ENCODE data around the gene LY6G6D. TPM values are rescaled to one million over a fixed set of nuclear protein-coding genes. Genes with fewer than 3 reads are reported as not detected.

Gene LY6G6D
- total RNA-seq, 1 donor from 2014 or later, result not detected

GRCh38 chr6:31690231-31691077 lies 24.7 kb upstream of the LY6G6D start:
- no peak for TF ChIP-seq CTCF (IDR thresholded peaks at IDR 0.05)
- Mint-ChIP-seq H3K36me3 (ENCODE audit: unreplicated experiment) (peaks cover 34% of the 10 kb centered on the region), H3K4me1 (ENCODE audit: unreplicated experiment) (no peaks in the 10 kb centered on the region), H3K9me3 (ENCODE audit: unreplicated experiment) (no peaks in the 10 kb centered on the region), H3K27ac (ENCODE audit: unreplicated experiment) (no peak overlapping the region), H3K27me3 (ENCODE audit: unreplicated experiment) (no peaks in the 10 kb centered on the region), H3K4me3 (ENCODE audit: unreplicated experiment) (no peak overlapping the region)
- no peak for DNase-seq (ENCODE audit: extremely low spot score, unreplicated experiment)

GRCh38 chr6:31691078-31691463 lies 24.1 kb upstream of the LY6G6D start:
- DNase-seq (ENCODE audit: extremely low spot score, unreplicated experiment), result no peak
- H3K27ac Mint-ChIP-seq (ENCODE audit: unreplicated experiment), result no peak overlapping the region
- peaks cover 30% of the 10 kb centered on the region for H3K36me3 Mint-ChIP-seq (ENCODE audit: unreplicated experiment)

DNA sequence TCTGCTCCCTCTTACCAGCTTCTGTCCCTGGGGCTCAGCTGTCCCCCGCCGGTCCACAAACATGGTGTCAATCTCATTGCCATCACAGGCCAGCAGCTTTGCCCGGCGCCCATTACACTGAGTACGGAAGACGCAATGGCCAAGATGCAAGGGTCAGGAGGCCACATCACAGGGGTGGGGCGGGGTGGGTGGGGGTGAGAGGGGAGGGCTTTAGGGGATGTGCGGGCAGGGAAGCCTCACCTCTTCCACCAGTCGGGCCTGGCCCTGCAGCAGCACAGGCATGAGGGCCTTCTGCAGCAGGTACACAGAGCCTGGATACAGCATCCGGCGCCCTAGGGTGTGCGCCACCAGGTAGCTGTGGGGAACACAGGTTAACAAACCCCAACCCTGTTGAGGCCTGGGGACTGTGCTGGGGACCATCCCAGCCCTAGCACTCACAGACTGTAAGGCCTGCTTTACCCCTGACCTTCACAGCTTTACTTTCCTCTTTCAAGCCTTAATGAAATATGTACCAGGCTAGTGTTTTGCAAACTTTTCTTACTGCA lies 23.5 kb upstream of the LY6G6D start:
- Mint-ChIP-seq H3K27me3 (ENCODE audit: unreplicated experiment) (no peaks in the 10 kb centered on the region), H3K4me3 (ENCODE audit: unreplicated experiment) (no peak overlapping the region), H3K27ac (ENCODE audit: unreplicated experiment) (no peak overlapping the region), H3K4me1 (ENCODE audit: unreplicated experiment) (no peaks in the 10 kb centered on the region), H3K36me3 (ENCODE audit: unreplicated experiment) (peaks cover 29% of the 10 kb centered on the region), H3K9me3 (ENCODE audit: unreplicated experiment) (no peaks in the 10 kb centered on the region)
- no peak for TF ChIP-seq CTCF (IDR thresholded peaks at IDR 0.05)
- no peak for DNase-seq (ENCODE audit: extremely low spot score, unreplicated experiment)

More at GRCh38 chr6:31691078-31691463, 24.1 kb upstream of the LY6G6D start:
- Mint-ChIP-seq H3K4me1 (ENCODE audit: unreplicated experiment) (no peaks in the 10 kb centered on the region), H3K4me3 (ENCODE audit: unreplicated experiment) (no peak overlapping the region), H3K9me3 (ENCODE audit: unreplicated experiment) (no peaks in the 10 kb centered on the region), H3K27me3 (ENCODE audit: unreplicated experiment) (no peaks in the 10 kb centered on the region)
- TF ChIP-seq CTCF (IDR thresholded peaks at IDR 0.05), result no peak

DNA sequence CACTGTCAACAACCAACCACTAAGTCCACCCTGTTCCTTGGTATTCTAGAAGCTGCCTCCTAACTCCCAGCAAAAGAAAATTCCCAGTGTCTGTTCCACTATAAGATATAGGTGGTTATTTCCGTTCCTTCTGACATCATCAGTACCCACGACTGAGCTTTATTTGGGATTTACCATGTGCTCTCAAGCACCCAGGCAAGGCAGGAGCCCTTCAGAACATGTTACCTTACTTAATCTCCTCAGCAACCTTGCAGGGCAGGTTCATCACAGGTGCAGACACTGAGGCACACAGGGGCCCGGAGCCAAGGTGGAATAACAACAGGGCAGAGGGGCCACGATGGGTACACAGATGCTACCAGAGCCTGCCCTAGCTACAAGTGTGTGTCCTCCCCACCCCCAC lies 22.8 kb upstream of the LY6G6D start:
- no peak for DNase-seq (ENCODE audit: extremely low spot score, unreplicated experiment)
- Mint-ChIP-seq H3K27me3 (ENCODE audit: unreplicated experiment) (no peaks in the 10 kb centered on the region), H3K9me3 (ENCODE audit: unreplicated experiment) (no peaks in the 10 kb centered on the region), H3K36me3 (ENCODE audit: unreplicated experiment) (peaks cover 30% of the 10 kb centered on the region), H3K4me3 (ENCODE audit: unreplicated experiment) (no peak overlapping the region), H3K4me1 (ENCODE audit: unreplicated experiment) (no peaks in the 10 kb centered on the region), H3K27ac (ENCODE audit: unreplicated experiment) (no peak overlapping the region)
- no peak for TF ChIP-seq CTCF (IDR thresholded peaks at IDR 0.05)

- H3K4me3 Mint-ChIP-seq (ENCODE audit: unreplicated experiment), result no peak overlapping the region
- no peak for TF ChIP-seq CTCF (IDR thresholded peaks at IDR 0.05)
- DNase-seq (ENCODE audit: extremely low spot score, unreplicated experiment), result no peak
- no peaks in the 10 kb centered on the region for H3K27me3 Mint-ChIP-seq (ENCODE audit: unreplicated experiment)
- no peaks in the 10 kb centered on the region for H3K9me3 Mint-ChIP-seq (ENCODE audit: unreplicated experiment)
- no peaks in the 10 kb centered on the region for H3K4me1 Mint-ChIP-seq (ENCODE audit: unreplicated experiment)
- H3K36me3 Mint-ChIP-seq (ENCODE audit: unreplicated experiment), result peaks cover 28% of the 10 kb centered on the region
- no peak overlapping the region for H3K27ac Mint-ChIP-seq (ENCODE audit: unreplicated experiment)
Observed at GRCh38 chr6:31692886-31693285, 22.3 kb upstream of the LY6G6D start.
